HepG2 (cell line): Measurements from ENCODE around the gene FGF4.

Source experiments
- HOXA9 ChIP-seq: sonication (generic); formaldehyde crosslinking; IDR thresholded peaks from 2 replicates; pipeline ENCODE4 v1.8.1; 2022; ENCODE audit warnings: missing genetic modification reagents, mild to moderate bottlenecking, moderate library complexity, borderline replicate concordance
- MYPOP ChIP-seq: sonication (generic); formaldehyde crosslinking; IDR thresholded peaks from 2 replicates; pipeline ENCODE4 v1.8.1; 2023; ENCODE audit warnings: mild to moderate bottlenecking, moderate library complexity, missing genetic modification reagents
- POLR2AphosphoS5 ChIP-seq: IDR thresholded peaks from 2 replicates; pipeline ENCODE4 v1.6.1; 2012; ENCODE audit warnings: low read depth, low read length
- RELA ChIP-seq: sonication (generic); formaldehyde crosslinking; IDR thresholded peaks from 2 replicates; pipeline ENCODE4 v1.4.0; 2020; ENCODE audit warnings: missing genetic modification reagents
- RNF2 ChIP-seq: fragments of 450-650 bp; conservative IDR thresholded peaks from 2 replicates; pipeline ENCODE4 v1.6.1; 2016; ENCODE audit warnings: low read depth
- ZNF121 ChIP-seq: sonication (generic); formaldehyde crosslinking; IDR thresholded peaks from 2 replicates; pipeline ENCODE4 v1.5.0; 2020; ENCODE audit warnings: mild to moderate bottlenecking, missing genetic modification reagents
- ZNF350 ChIP-seq: sonication (generic); formaldehyde crosslinking; IDR thresholded peaks from 2 replicates; pipeline ENCODE4 v1.4.0; 2020; ENCODE audit warnings: mild to moderate bottlenecking, low read depth, missing genetic modification reagents, borderline replicate concordance
- TF ChIP-seq, protein P1 (sequence below): sonication (generic); formaldehyde crosslinking; IDR thresholded peaks from 2 replicates; pipeline ENCODE4 v1.5.0; 2020; ENCODE audit warnings: mild to moderate bottlenecking, missing genetic modification reagents, moderate library complexity
- TF ChIP-seq, protein P2 (sequence below): sonication (generic); formaldehyde crosslinking; IDR thresholded peaks from 2 replicates; pipeline ENCODE4 v1.4.0; 2020; ENCODE audit warnings: missing genetic modification reagents

- TF ChIP-seq, protein P1, sequence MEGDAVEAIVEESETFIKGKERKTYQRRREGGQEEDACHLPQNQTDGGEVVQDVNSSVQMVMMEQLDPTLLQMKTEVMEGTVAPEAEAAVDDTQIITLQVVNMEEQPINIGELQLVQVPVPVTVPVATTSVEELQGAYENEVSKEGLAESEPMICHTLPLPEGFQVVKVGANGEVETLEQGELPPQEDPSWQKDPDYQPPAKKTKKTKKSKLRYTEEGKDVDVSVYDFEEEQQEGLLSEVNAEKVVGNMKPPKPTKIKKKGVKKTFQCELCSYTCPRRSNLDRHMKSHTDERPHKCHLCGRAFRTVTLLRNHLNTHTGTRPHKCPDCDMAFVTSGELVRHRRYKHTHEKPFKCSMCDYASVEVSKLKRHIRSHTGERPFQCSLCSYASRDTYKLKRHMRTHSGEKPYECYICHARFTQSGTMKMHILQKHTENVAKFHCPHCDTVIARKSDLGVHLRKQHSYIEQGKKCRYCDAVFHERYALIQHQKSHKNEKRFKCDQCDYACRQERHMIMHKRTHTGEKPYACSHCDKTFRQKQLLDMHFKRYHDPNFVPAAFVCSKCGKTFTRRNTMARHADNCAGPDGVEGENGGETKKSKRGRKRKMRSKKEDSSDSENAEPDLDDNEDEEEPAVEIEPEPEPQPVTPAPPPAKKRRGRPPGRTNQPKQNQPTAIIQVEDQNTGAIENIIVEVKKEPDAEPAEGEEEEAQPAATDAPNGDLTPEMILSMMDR (CRISPR knock-in tag), result peak; percentile 52
- no peak for TF ChIP-seq POLR2AphosphoS5
- no peak for TF ChIP-seq ZNF350
- TF ChIP-seq, protein P2, sequence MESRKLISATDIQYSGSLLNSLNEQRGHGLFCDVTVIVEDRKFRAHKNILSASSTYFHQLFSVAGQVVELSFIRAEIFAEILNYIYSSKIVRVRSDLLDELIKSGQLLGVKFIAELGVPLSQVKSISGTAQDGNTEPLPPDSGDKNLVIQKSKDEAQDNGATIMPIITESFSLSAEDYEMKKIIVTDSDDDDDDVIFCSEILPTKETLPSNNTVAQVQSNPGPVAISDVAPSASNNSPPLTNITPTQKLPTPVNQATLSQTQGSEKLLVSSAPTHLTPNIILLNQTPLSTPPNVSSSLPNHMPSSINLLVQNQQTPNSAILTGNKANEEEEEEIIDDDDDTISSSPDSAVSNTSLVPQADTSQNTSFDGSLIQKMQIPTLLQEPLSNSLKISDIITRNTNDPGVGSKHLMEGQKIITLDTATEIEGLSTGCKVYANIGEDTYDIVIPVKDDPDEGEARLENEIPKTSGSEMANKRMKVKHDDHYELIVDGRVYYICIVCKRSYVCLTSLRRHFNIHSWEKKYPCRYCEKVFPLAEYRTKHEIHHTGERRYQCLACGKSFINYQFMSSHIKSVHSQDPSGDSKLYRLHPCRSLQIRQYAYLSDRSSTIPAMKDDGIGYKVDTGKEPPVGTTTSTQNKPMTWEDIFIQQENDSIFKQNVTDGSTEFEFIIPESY, result no peak
- no peak for TF ChIP-seq HOXA9 (CRISPR knock-in tag)
- no peak for TF ChIP-seq RNF2
- no peak for TF ChIP-seq ZNF121 (CRISPR knock-in tag)
- TF ChIP-seq RELA (CRISPR knock-in tag), result no peak
- no peak for TF ChIP-seq MYPOP
Measured at GRCh38 chr11:69721745-69722144, 53.4 kb downstream of the FGF4 start.
